HEK293 (cell line): ENCODE results near the gene NEGR1.

Source experiments
- CTCF ChIA-PET: fragments of 350-600 bp; formaldehyde crosslinking; extraction: SDS; loops from one replicate; lab custom pipeline; 2021; ENCODE audit warnings: antibody characterized with exemption; lab: Yijun Ruan, JAX
- POLR2A ChIA-PET: fragments of 300-600 bp; formaldehyde crosslinking; extraction: SDS; loops from one replicate; lab custom pipeline; 2020; ENCODE audit warnings: antibody characterized with exemption, inconsistent platforms; lab: Yijun Ruan, JAX
- H3K27ac ChIP-seq: fragments of 200-500 bp; sonication (Bioruptor generic); 2 replicates; pipeline ENCODE4 v1.5.1; 2014; ENCODE audit warnings: low read depth, low read length, control low read depth, inconsistent platforms; ENCODE audit errors: extremely low read depth
- H3K36me3 ChIP-seq, 2 experiments: fragments of 200-500 bp in 1 of 2; sonication (Bioruptor generic) in 1 of 2; 1 replicate in 1 of 2; 2 replicates in 1 of 2; pipeline ENCODE4 v1.5.1; 2014 to 2017; ENCODE audit warnings: inconsistent platforms in 2 of 2, low read length in 2 of 2; ENCODE audit not compliant: control insufficient read depth in 2 of 2, insufficient read depth in 1 of 2
- H3K4me1 ChIP-seq: fragments of 200-500 bp; sonication (Bioruptor generic); 2 replicates; pipeline ENCODE4 v1.5.1; 2014; ENCODE audit warnings: mild to moderate bottlenecking, low read length, inconsistent platforms; ENCODE audit not compliant: control insufficient read depth, insufficient read depth
- H3K4me3 ChIP-seq: 2 replicates; pipeline ENCODE4 v1.5.1; 2011; ENCODE audit warnings: low read depth, mild to moderate bottlenecking, control low read depth, low read length, moderate library complexity
- H3K9me3 ChIP-seq: fragments of 200-500 bp; sonication (Bioruptor generic); 2 replicates; pipeline ENCODE4 v1.5.1; 2014; ENCODE audit warnings: low read depth, low read length, inconsistent platforms; ENCODE audit not compliant: control insufficient read depth, insufficient read depth
- EGR2 ChIP-seq: fragments of 450-650 bp; formaldehyde crosslinking; IDR thresholded peaks from 2 replicates; pipeline ENCODE4 v1.5.1; 2016; ENCODE audit warnings: low read depth, missing biosample characterization, missing genetic modification characterization
- GLI4 ChIP-seq: fragments of 450-650 bp; formaldehyde crosslinking; IDR thresholded peaks from 2 replicates; pipeline ENCODE4 v1.5.1; 2016; ENCODE audit warnings: missing biosample characterization, missing genetic modification characterization
- MYNN ChIP-seq: fragments of 450-650 bp; formaldehyde crosslinking; IDR thresholded peaks from 2 replicates; pipeline ENCODE4 v1.5.1; 2016; ENCODE audit warnings: missing biosample characterization, missing genetic modification characterization, borderline replicate concordance
- OSR2 ChIP-seq: fragments of 450-650 bp; formaldehyde crosslinking; IDR thresholded peaks from 2 replicates; pipeline ENCODE4 v1.5.1; 2016; ENCODE audit warnings: missing biosample characterization, missing genetic modification characterization
- PBX3 ChIP-seq: sonication (generic); formaldehyde crosslinking; IDR thresholded peaks from 2 replicates; pipeline ENCODE4 v1.8.1; 2022; ENCODE audit warnings: mild to moderate bottlenecking, moderate library complexity, missing genetic modification reagents
- SP7 ChIP-seq: fragments of 450-650 bp; formaldehyde crosslinking; IDR thresholded peaks from 2 replicates; pipeline ENCODE4 v1.5.1; 2016; ENCODE audit warnings: missing biosample characterization, missing genetic modification characterization
- ZBTB7A ChIP-seq: fragments of 450-650 bp; formaldehyde crosslinking; IDR thresholded peaks from 2 replicates; pipeline ENCODE4 v1.5.1; 2016; ENCODE audit warnings: low read depth, missing biosample characterization, missing genetic modification characterization
- ZFP3 ChIP-seq: fragments of 450-650 bp; formaldehyde crosslinking; IDR thresholded peaks from 2 replicates; pipeline ENCODE4 v1.5.1; 2016; ENCODE audit warnings: low read depth, missing biosample characterization, missing genetic modification characterization
- ZFP41 ChIP-seq: fragments of 450-650 bp; formaldehyde crosslinking; IDR thresholded peaks from 2 replicates; pipeline ENCODE4 v1.5.1; 2016; ENCODE audit warnings: missing biosample characterization, missing genetic modification characterization, borderline replicate concordance
- ZNF10 ChIP-seq: fragments of 450-650 bp; formaldehyde crosslinking; IDR thresholded peaks from 2 replicates; pipeline ENCODE4 v1.5.1; 2017; ENCODE audit warnings: missing biosample characterization, missing genetic modification characterization
- ZNF302 ChIP-seq: fragments of 450-650 bp; formaldehyde crosslinking; IDR thresholded peaks from 2 replicates; pipeline ENCODE4 v1.5.1; 2016; ENCODE audit warnings: missing biosample characterization, missing genetic modification characterization, low read depth
- ZNF335 ChIP-seq: fragments of 450-650 bp; formaldehyde crosslinking; conservative IDR thresholded peaks from 2 replicates; pipeline ENCODE4 v1.5.1; 2016; ENCODE audit warnings: missing biosample characterization, missing genetic modification characterization
- ZNF341 ChIP-seq: fragments of 450-650 bp; formaldehyde crosslinking; IDR thresholded peaks from 2 replicates; pipeline ENCODE4; 2016; ENCODE audit warnings: low read depth, missing biosample characterization, missing genetic modification characterization
- ZNF398 ChIP-seq: fragments of 450-650 bp; formaldehyde crosslinking; IDR thresholded peaks from 2 replicates; pipeline ENCODE4 v1.5.1; 2017; ENCODE audit warnings: missing biosample characterization, missing genetic modification characterization
- ZNF529 ChIP-seq: fragments of 450-650 bp; formaldehyde crosslinking; IDR thresholded peaks from 2 replicates; pipeline ENCODE4 v1.5.1; 2017; ENCODE audit warnings: missing genetic modification characterization, missing biosample characterization; ENCODE audit not compliant: insufficient replicate concordance
- ZNF645 ChIP-seq: fragments of 450-650 bp; formaldehyde crosslinking; IDR thresholded peaks from 2 replicates; pipeline ENCODE4; 2016; ENCODE audit warnings: missing biosample characterization, missing genetic modification characterization
- ZNF677 ChIP-seq: fragments of 450-650 bp; IDR thresholded peaks from 2 replicates; pipeline ENCODE4 v1.5.0; 2018; ENCODE audit warnings: missing biosample characterization, mild to moderate bottlenecking, missing genetic modification characterization, moderate library complexity
- ZNF777 ChIP-seq: fragments of 450-650 bp; formaldehyde crosslinking; IDR thresholded peaks from 2 replicates; pipeline ENCODE4 v1.5.1; 2017; ENCODE audit warnings: missing biosample characterization, missing genetic modification characterization, borderline replicate concordance
- ZSCAN23 ChIP-seq: fragments of 450-650 bp; formaldehyde crosslinking; IDR thresholded peaks from 2 replicates; pipeline ENCODE4 v1.5.1; 2016; ENCODE audit warnings: missing biosample characterization, missing genetic modification characterization

The NEGR1 gene

GRCh38 chr1:71919811-71920509 is 362.4 kb downstream of the NEGR1 start:
- no peak for TF ChIP-seq ZNF777 (tag by site-specific recombination)
- no peak for TF ChIP-seq ZNF645 (tag by site-specific recombination)
- TF ChIP-seq ZNF10 (tag by site-specific recombination): no peak
- no peak for TF ChIP-seq ZBTB7A (tag by site-specific recombination)
- TF ChIP-seq, all 188 proteins: peak for 0
- H3K4me3 ChIP-seq: no peak overlapping the region
- no peaks in the 10 kb centered on the region for H3K36me3 ChIP-seq
- CTCF ChIA-PET: interaction anchor here (0.6 to 1.0 kb wide), 3 partner anchors 9 to 118 kb away, joined by 3 to 5 read pairs (median 3); no protein-coding TSS in a partner anchor
- H3K4me1 ChIP-seq: no peaks in the 10 kb centered on the region
- no peak overlapping the region for H3K27ac ChIP-seq
- no peaks in the 10 kb centered on the region for H3K9me3 ChIP-seq
- POLR2A ChIA-PET: no interaction called here

GRCh38 chr1:71918630-71919029 is 363.7 kb downstream of the NEGR1 start:
- H3K36me3 ChIP-seq: no peaks in the 10 kb centered on the region
- H3K4me1 ChIP-seq: no peaks in the 10 kb centered on the region
- no peak overlapping the region for H3K27ac ChIP-seq
- no peak overlapping the region for H3K4me3 ChIP-seq
- ChIA-PET CTCF (interaction anchor here (0.5 kb wide), 1 partner anchor 110 kb away, joined by 5 read pairs; no protein-coding TSS in a partner anchor), POLR2A (no interaction called here)
- H3K9me3 ChIP-seq: no peaks in the 10 kb centered on the region
- TF ChIP-seq ZFP3 (tag by site-specific recombination) (no peak), ZNF302 (tag by site-specific recombination) (no peak), ZNF335 (tag by site-specific recombination) (no peak), EGR2 (no peak), ZNF398 (tag by site-specific recombination) (no peak), MYNN (tag by site-specific recombination) (no peak), ZNF677 (tag by site-specific recombination) (no peak), ZNF341 (tag by site-specific recombination) (no peak), OSR2 (tag by site-specific recombination) (no peak), SP7 (tag by site-specific recombination) (no peak), GLI4 (tag by site-specific recombination) (no peak), ZFP41 (tag by site-specific recombination) (no peak), ZSCAN23 (tag by site-specific recombination) (no peak), PBX3 (no peak), ZNF529 (tag by site-specific recombination) (no peak)
- TF ChIP-seq, all 188 proteins: peak for 0
